ENCODE measurements around the gene PLCB1. TPM values are rescaled to one million over a fixed set of nuclear protein-coding genes. Genes with fewer than 3 reads are reported as not detected.
"Not testable (repeated sequence)": the region's sequence is repeated elsewhere in the genome, so short reads cannot be mapped to it uniquely, and the experiment has no call there.

The PLCB1 gene
- total and polyA plus RNA-seq, 2 experiments from 2014 or later, result 14.9 to 20.7 TPM

DNA sequence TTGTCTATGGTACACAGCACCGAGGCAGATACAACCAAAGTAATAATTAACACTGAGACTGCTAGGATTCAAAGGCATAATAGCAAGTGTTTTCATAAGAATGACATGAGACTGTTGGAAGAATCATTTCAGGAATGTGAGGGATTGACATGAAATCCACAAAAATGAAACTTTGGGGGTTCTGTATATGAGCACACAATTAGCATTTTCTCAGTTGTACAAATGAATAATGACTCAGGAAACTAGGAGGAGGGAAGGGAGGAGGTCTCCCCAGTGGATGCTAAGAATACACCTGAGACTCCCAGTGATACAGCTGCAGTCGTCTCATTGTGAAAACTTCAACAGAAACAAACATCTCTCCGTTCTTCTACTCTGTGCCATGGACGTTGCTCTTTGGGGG is 508.4 kb downstream of the PLCB1 start:
- H3K4me2 ChIP-seq, result no peak overlapping the region
- no peaks in the 10 kb centered on the region for H4K20me1 ChIP-seq (replicated peaks; ENCODE audit: insufficient read depth)
- H2AFZ ChIP-seq, result no peak overlapping the region
- Mint-ChIP-seq H3K27ac (peak overlapping the region; percentile 3; the same call in 1 of the 2 replicates), H3K36me3 (ENCODE audit: low read depth) (peaks cover 4% of the 10 kb centered on the region), H3K4me3 (no peak overlapping the region), H3K27me3 (ENCODE audit: insufficient read depth, low read depth, poor library complexity) (no peaks in the 10 kb centered on the region), H3K4me1 (peaks cover 3% of the 10 kb centered on the region; the same call in 2 of the 3 replicates), H3K9me3 (peaks cover 5% of the 10 kb centered on the region; the same call in 1 of the 3 replicates)
- H3F3A ChIP-seq (replicated peaks; ENCODE audit: low read depth), result no peaks in the 10 kb centered on the region
- no peaks in the 10 kb centered on the region for H3K9me2 ChIP-seq (ENCODE audit: insufficient read depth)
- H3K4me1 ChIP-seq (ENCODE audit: insufficient read depth), result no peaks in the 10 kb centered on the region
- no peaks in the 10 kb centered on the region for H3K79me2 ChIP-seq (replicated peaks; ENCODE audit: insufficient read depth)
- H3K27ac ChIP-seq (ENCODE audit: low read depth), result no peak overlapping the region
- no peak for DNase-seq (ENCODE audit: low spot score)
- no peaks in the 10 kb centered on the region for H3K36me3 ChIP-seq (ENCODE audit: insufficient read depth)
- ATAC-seq, result no peak
- TF ChIP-seq STAT1 (IDR thresholded peaks at IDR 0.05; ENCODE audit: unreplicated experiment) (no peak), REST (IDR thresholded peaks at IDR 0.05; ENCODE audit: unreplicated experiment) (no peak), POLR2AphosphoS5 (IDR thresholded peaks at IDR 0.05; ENCODE audit: low read depth) (no peak), NANOG (IDR thresholded peaks at IDR 0.05; ENCODE audit: borderline replicate concordance) (no peak), ZNF114 (CRISPR knock-in tag; IDR thresholded peaks at IDR 0.05) (no peak), EZH2phosphoT487 (IDR thresholded peaks at IDR 0.05; ENCODE audit: unreplicated experiment) (no peak), EZH2 (IDR thresholded peaks at IDR 0.05; ENCODE audit: low read depth, unreplicated experiment) (no peak)
- no peak overlapping the region for H3K4me3 ChIP-seq
- no peaks in the 10 kb centered on the region for H3K27me3 ChIP-seq (ENCODE audit: insufficient read depth)

DNA sequence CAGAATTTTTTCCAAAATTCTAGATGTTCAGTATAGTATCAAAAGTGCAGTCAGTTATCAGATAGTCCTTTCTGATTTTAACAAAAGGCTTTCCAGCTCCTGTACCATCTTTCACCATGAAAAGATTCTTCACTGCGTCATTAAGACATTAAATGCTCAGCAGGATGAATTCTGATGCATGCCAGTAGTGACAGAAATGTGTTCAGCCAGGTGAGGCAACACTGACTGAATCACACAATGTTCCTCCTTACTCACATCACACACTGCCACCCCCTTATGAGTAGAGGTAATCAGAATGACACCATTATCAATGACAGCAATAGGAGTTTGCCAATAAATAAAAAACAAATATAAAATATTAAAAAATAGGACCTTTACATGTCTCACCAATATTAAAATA is 510.2 kb downstream of the PLCB1 start:
- Mint-ChIP-seq H3K27me3 (ENCODE audit: insufficient read depth, low read depth, poor library complexity) (no peaks in the 10 kb centered on the region), H3K27ac (no peak overlapping the region), H3K4me1 (peaks cover 3% of the 10 kb centered on the region; the same call in 2 of the 3 replicates), H3K36me3 (ENCODE audit: low read depth) (peaks cover 4% of the 10 kb centered on the region), H3K9me3 (peaks cover 5% of the 10 kb centered on the region; the same call in 1 of the 3 replicates), H3K4me3 (no peak overlapping the region)
- Histone ChIP-seq H3K4me3 (no peak overlapping the region), H3K4me2 (no peak overlapping the region), H3K27ac (ENCODE audit: low read depth) (no peak overlapping the region), H3K9me2 (ENCODE audit: insufficient read depth) (no peaks in the 10 kb centered on the region), H3K79me2 (replicated peaks; ENCODE audit: insufficient read depth) (no peaks in the 10 kb centered on the region), H3F3A (replicated peaks; ENCODE audit: low read depth) (no peaks in the 10 kb centered on the region), H3K4me1 (ENCODE audit: insufficient read depth) (no peaks in the 10 kb centered on the region), H2AFZ (no peak overlapping the region), H3K36me3 (ENCODE audit: insufficient read depth) (no peaks in the 10 kb centered on the region), H4K20me1 (replicated peaks; ENCODE audit: insufficient read depth) (no peaks in the 10 kb centered on the region), H3K27me3 (ENCODE audit: insufficient read depth) (no peaks in the 10 kb centered on the region)
- TF ChIP-seq, protein P1, sequence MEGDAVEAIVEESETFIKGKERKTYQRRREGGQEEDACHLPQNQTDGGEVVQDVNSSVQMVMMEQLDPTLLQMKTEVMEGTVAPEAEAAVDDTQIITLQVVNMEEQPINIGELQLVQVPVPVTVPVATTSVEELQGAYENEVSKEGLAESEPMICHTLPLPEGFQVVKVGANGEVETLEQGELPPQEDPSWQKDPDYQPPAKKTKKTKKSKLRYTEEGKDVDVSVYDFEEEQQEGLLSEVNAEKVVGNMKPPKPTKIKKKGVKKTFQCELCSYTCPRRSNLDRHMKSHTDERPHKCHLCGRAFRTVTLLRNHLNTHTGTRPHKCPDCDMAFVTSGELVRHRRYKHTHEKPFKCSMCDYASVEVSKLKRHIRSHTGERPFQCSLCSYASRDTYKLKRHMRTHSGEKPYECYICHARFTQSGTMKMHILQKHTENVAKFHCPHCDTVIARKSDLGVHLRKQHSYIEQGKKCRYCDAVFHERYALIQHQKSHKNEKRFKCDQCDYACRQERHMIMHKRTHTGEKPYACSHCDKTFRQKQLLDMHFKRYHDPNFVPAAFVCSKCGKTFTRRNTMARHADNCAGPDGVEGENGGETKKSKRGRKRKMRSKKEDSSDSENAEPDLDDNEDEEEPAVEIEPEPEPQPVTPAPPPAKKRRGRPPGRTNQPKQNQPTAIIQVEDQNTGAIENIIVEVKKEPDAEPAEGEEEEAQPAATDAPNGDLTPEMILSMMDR (conservative IDR thresholded peaks at IDR 0.05; ENCODE audit: low read depth in 2 of 2), result no peak
- ATAC-seq (no peak), DNase-seq (ENCODE audit: low spot score) (no peak)

DNA sequence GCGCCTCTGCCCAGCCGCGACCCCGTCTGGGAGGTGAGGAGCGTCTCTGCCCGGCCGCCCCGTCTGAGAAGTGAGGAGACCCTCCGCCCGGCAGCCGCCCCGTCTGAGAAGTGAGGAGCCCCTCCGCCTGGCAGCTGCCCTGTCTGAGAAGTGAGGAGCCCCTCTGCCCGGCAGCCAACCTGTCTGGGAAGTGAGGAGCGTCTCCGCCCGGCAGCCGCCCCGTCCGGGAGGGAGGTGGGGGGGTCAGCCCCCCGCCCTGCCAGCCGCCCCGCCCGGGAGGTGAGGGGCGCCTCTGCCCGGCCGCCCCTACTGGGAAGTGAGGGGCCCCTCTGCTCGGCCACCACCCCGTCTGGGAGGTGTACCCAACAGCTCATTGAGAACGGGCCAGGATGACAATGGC is 512.4 kb downstream of the PLCB1 start:
- H3K27me3 ChIP-seq (ENCODE audit: insufficient read depth); H3K4me1 ChIP-seq (ENCODE audit: insufficient read depth); H3K4me1 Mint-ChIP-seq; H3K4me3 Mint-ChIP-seq; H3K36me3 Mint-ChIP-seq (ENCODE audit: low read depth); DNase-seq (ENCODE audit: low spot score); ATAC-seq; H2AFZ ChIP-seq; H3K27me3 Mint-ChIP-seq (ENCODE audit: insufficient read depth, low read depth, poor library complexity); H3K4me2 ChIP-seq; H4K20me1 ChIP-seq (replicated peaks; ENCODE audit: insufficient read depth); H3K27ac ChIP-seq (ENCODE audit: low read depth); H3K4me3 ChIP-seq; H3K9me3 Mint-ChIP-seq; H3K27ac Mint-ChIP-seq; H3K79me2 ChIP-seq (replicated peaks; ENCODE audit: insufficient read depth); H3K9me2 ChIP-seq (ENCODE audit: insufficient read depth); H3K36me3 ChIP-seq (ENCODE audit: insufficient read depth); H3F3A ChIP-seq (replicated peaks; ENCODE audit: low read depth): not testable (repeated sequence)
